Stimulated activated naive CD8-positive, alpha-beta T cell treated with anti-CD3 and anti-CD28 coated beads, Interleukin-15, Interleukin-2, amounts not matched to agents 100 U/mL and 50 U/mL, for 24 hours (primary cell): Measurements from ENCODE around the gene WSB2.
"Not testable (repeated sequence)": the region's sequence is repeated elsewhere in the genome, so short reads cannot be mapped to it uniquely, and the experiment has no call there.

Experiments used
- ATAC-seq: fragments of 150-1000 bp; cut with Tn5 transposase; one replicate; pipeline ENCODE4 v1.10.0; 2021
- DNase-seq: peaks from one replicate; pipeline ENCODE4 v3.0.0; 2021

Gene WSB2

GRCh38 chr12:118034429-118035189, 26.4 kb downstream of the WSB2 start:
- no peak for ATAC-seq
- no peak for DNase-seq

- DNase-seq (no peak), ATAC-seq (no peak)
Measured at GRCh38 chr12:118033902-118034301, 27.1 kb downstream of the WSB2 start.

- ATAC-seq (no peak), DNase-seq (no peak)
Measured at GRCh38 chr12:118033323-118033722, 27.7 kb downstream of the WSB2 start.

GRCh38 chr12:118032188-118032587, 28.8 kb downstream of the WSB2 start:
- DNase-seq (no peak), ATAC-seq (no peak)

GRCh38 chr12:118029166-118029565, 31.8 kb downstream of the WSB2 start:
- DNase-seq (no peak), ATAC-seq (no peak)

GRCh38 chr12:118025168-118025567, 35.8 kb downstream of the WSB2 start:
- no peak for ATAC-seq

GRCh38 chr12:118023301-118023860, 37.6 kb downstream of the WSB2 start:
- DNase-seq (no peak), ATAC-seq (no peak)

More at GRCh38 chr12:118025168-118025567, 35.8 kb downstream of the WSB2 start:
- DNase-seq: no peak

GRCh38 chr12:118022728-118023109, 38.3 kb downstream of the WSB2 start:
- no peak for ATAC-seq

GRCh38 chr12:118022097-118022727, 38.8 kb downstream of the WSB2 start:
- ATAC-seq, DNase-seq: not testable (repeated sequence)

More at GRCh38 chr12:118022728-118023109, 38.3 kb downstream of the WSB2 start:
- no peak for DNase-seq

- ATAC-seq (no peak), DNase-seq (no peak)
Measured at GRCh38 chr12:118020036-118020435, 40.9 kb downstream of the WSB2 start.

- DNase-seq (no peak), ATAC-seq (no peak)
Measured at GRCh38 chr12:118017926-118018325, 43.1 kb downstream of the WSB2 start.

GRCh38 chr12:118016424-118017264, 44.3 kb downstream of the WSB2 start, which contains the start of gene RFC5:
RFC5 (plus strand) TSS chr12:118016703; CDS start chr12:118016828, 125 bp downstream.
- DNase-seq (peak; percentile 99), ATAC-seq (peak; percentile 96)

GRCh38 chr12:118015944-118016343, 45.0 kb downstream of the WSB2 start:
- DNase-seq: no peak

GRCh38 chr12:118015306-118015705, 45.7 kb downstream of the WSB2 start:
- ATAC-seq: no peak
- DNase-seq: no peak

More at GRCh38 chr12:118015944-118016343, 45.0 kb downstream of the WSB2 start:
- no peak for ATAC-seq

- ATAC-seq (no peak), DNase-seq (no peak)
Measured at GRCh38 chr12:118013283-118013682, 47.7 kb downstream of the WSB2 start.

GRCh38 chr12:118011961-118012360, 49.0 kb downstream of the WSB2 start:
- ATAC-seq: no peak

GRCh38 chr12:118011377-118011776, 49.6 kb downstream of the WSB2 start:
- DNase-seq: no peak
- no peak for ATAC-seq

More at GRCh38 chr12:118011961-118012360, 49.0 kb downstream of the WSB2 start:
- DNase-seq: no peak

- no peak for ATAC-seq
Measured at GRCh38 chr12:118010903-118011302, 50.1 kb downstream of the WSB2 start.

GRCh38 chr12:117999806-118000205, 61.2 kb downstream of the WSB2 start:
- peak; percentile 9 for ATAC-seq
- peak; percentile 10 for DNase-seq

More at GRCh38 chr12:118010903-118011302, 50.1 kb downstream of the WSB2 start:
- DNase-seq: no peak

GRCh38 chr12:117998719-117999118, 62.3 kb downstream of the WSB2 start:
- ATAC-seq (no peak), DNase-seq (no peak)

GRCh38 chr12:117994551-117995438, 66.2 kb downstream of the WSB2 start:
- DNase-seq: no peak
- ATAC-seq: peak; percentile 55
